Suppressor macrophage (primary cell): ENCODE measurements around the gene TESK2.
"Not testable (repeated sequence)": the region's sequence is repeated elsewhere in the genome, so short reads cannot be mapped to it uniquely, and the experiment has no call there.

Source experiments
- DNase-seq, 4 experiments: peaks; one replicate each; pipeline ENCODE4 v3.0.0-alpha.2; 2020 to 2022

The TESK2 gene

GRCh38 chr1:45409276-45409675 is 81.7 kb downstream of the TESK2 start:
- peak; percentile 40 to 84 (median 59) for DNase-seq

GRCh38 chr1:45407629-45408287 is 83.2 kb downstream of the TESK2 start:
- DNase-seq = peak in 3 of 4 experiments; percentile 21 to 70 (median 66)

GRCh38 chr1:45405636-45406035 is 85.3 kb downstream of the TESK2 start:
- DNase-seq = no peak

DNA sequence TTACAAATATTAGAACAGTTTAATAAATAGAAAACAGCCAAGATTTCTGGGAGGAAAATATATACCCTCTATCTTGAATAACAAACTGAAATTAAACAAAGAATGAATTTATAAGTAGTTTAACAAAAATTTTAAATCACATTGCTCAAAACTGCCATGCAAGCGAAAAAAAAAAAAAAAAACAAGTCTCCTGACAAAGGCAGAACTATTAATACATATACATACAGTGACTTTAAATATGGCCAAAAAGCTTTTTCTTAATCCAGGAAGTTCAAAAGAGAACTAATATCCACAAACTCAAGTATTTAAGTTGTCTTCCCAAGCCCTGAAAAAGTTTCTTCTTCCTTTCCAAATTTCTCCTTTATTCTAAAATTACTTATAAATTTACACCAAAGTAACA is 87.2 kb downstream of the TESK2 start:
- peak in 2 of 4 experiments; percentile 50 to 64 for DNase-seq

GRCh38 chr1:45403298-45403697 is 87.7 kb downstream of the TESK2 start:
- DNase-seq = peak in 2 of 4 experiments; percentile 8 to 23

- DNase-seq = no peak
Observed at GRCh38 chr1:45401524-45401923, 89.4 kb downstream of the TESK2 start.

DNA sequence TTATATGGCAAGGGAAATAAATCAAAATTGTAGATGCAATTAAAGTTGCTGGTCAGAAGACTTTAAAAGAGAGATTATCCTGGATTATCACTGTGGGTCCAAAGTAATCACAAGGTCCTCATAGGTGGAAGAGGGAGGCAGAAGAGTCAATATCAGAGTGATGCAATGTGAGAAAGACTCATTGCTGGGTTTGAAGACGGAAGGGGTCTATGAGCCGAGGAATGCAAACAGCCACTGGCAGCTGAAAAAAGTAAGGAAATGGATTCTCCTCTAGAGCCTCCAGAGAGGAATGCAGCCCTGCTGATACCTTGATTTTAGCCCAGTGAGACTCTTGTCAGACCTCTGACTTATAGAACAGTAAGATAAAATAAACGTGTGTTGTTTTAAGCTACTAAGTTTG is 90.9 kb downstream of the TESK2 start:
- no peak for DNase-seq

DNA sequence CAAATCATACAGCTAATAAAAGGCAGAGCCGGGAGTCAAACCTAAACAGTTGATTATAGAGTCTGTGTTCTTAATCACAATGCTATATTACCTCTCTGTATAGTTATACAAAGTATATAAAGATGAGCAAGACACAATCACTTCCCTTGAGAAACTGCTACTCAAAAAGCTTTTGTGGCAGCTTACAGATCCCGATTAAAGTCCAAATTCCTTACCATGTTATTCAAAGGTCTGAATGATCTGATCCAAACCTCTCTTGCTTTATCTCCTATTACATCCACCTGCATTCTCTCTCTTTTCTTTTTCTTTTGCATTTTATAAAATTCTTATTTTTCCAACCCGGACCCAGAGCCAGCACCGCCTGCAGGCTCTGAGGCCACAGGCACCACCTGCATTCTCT is 93.7 kb downstream of the TESK2 start:
- no peak for DNase-seq

- no peak for DNase-seq
Observed at GRCh38 chr1:45395582-45395981, 95.4 kb downstream of the TESK2 start.

GRCh38 chr1:45395051-45395450 is 95.9 kb downstream of the TESK2 start:
- DNase-seq = no peak

DNA sequence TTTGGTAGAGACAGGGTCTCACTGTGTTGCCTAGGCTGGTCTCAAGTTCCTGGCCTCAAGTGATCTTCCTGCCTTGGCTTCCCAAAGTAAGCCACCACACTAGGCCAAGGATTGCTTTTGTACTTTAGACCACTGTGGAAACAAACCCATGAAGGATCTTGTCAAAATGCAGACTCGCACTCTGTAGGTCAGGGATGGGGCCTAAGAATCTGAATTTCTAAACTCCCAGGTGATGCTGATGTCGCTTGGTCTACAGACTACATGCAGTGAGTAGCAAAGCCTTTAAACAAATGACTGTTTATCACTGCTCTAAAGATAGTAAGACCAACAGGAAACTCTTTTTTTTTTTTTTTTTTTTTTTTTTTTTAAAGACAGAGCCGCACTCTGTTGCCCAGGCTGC is 96.6 kb downstream of the TESK2 start:
- DNase-seq = peak; percentile 21 to 64 (median 50)

- peak; percentile 71 to 93 (median 87) for DNase-seq
Observed at GRCh38 chr1:45393718-45394302, 97.2 kb downstream of the TESK2 start.

DNA sequence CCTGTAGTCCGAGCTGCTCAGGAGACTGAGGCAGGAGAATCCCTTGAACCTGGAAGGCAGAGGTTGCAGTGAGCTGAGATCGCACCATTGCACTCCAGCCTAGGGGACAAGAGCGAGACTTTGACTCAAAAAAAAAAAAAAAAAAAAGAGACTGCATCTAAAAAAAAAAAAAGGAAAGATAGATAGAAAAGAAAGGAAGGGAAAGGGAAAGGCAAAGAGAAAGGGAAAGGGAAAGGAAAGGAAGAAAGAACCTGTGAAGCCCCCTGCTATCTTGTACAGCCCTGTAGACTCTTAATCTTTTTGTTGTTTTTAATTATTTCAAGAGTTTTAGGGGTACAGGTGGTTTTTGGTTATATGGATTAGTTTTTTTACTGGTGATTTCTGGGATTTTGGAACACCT is 104.7 kb downstream of the TESK2 start:
- DNase-seq = no peak

DNA sequence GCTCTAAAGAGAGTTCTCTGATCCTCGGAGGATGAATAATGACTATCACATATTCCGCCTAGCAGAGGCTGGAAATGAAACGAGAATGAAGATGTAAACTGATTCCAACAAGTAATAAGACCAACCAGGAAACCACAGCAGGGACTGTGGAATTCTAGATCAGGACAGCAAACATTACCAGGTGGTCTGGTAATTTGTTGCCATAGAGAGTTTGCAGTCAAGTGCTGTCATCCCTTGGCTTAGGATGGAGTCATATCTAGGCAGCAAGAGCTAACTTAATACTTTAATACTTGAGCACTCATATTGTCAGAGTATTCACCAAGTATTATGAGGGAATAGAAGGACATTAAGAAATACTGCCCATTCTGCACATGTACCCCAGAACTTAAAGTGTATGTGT is 105.7 kb downstream of the TESK2 start:
- DNase-seq = no peak

GRCh38 chr1:45384213-45384612 is 106.8 kb downstream of the TESK2 start:
- DNase-seq = not testable (repeated sequence)

DNA sequence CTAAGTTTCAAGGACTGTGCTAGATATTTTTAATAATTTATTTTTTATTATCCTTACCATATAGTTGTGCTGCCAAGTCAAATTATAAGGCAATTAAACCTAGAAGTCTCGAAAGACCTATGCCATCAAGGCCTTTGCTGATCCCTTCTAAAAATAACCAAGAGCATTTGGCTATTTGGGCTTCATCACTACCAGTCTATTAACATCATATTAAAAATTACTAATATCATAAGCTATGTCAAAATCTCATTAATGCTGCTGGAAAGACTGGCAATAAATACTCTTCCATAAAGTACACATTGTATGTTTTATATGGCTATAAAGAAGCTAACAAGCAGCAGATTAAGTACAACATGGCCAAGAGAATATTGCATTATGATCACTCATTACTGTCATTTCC is 107.8 kb downstream of the TESK2 start:
- no peak for DNase-seq

- DNase-seq = no peak
Observed at GRCh38 chr1:45381243-45381642, 109.7 kb downstream of the TESK2 start.

- DNase-seq = no peak
Observed at GRCh38 chr1:45380730-45381129, 110.2 kb downstream of the TESK2 start.

GRCh38 chr1:45380125-45380524 is 110.8 kb downstream of the TESK2 start:
- no peak for DNase-seq

GRCh38 chr1:45379524-45379923 is 111.4 kb downstream of the TESK2 start:
- DNase-seq = no peak

DNA sequence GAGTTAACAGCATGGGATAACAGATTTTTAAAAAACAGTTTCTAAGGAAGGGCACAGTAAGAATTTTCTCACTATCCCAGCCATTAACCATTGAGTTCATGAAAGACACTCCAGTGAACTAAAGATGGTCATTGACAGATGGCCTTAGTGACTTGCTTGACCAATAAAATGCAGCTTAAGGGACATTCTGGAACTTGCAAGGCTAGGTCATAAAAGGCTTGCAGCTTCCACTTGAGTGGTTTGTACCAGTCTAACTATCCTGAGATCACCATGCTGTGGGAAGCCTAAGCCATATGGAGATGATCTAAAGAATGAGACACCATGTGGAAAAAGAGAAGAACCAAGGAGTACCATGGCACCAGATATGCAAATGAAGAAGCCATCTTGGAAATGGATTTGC is 112.8 kb downstream of the TESK2 start:
- no peak for DNase-seq

GRCh38 chr1:45375104-45376090 is 115.6 kb downstream of the TESK2 start:
- DNase-seq = no peak

DNA sequence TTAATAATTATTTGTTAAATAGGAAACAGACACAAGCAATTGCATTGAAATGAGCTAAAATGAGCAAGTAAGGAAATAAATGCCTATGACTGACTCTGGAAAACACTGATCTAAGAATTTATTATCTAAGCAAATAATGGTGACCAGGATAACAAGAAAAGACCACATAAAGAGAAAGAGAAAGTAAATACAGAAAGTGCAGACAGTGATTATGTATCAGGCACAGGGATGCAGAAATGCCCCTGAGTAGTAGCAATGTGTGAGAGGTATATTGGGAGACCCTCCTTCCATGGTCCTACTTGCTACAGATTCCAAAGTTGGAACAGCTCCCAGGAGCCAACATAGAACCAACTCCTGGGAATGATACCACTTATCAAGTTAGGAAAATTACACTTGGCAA is 117.4 kb downstream of the TESK2 start:
- no peak for DNase-seq
